SK-N-MC (cell line): ENCODE results near the gene GCNT4.

Experiments used
- EZH2 ChIP-seq: fragments of 200-600 bp; sonication (generic); IDR thresholded peaks from one replicate; pipeline ENCODE4 v1.6.1; 2017; ENCODE audit warnings: antibody characterized with exemption
- FOXP2 ChIP-seq: optimal IDR thresholded peaks from 2 replicates; pipeline ENCODE3; 2011; ENCODE audit warnings: mild to moderate bottlenecking, moderate library complexity; ENCODE audit not compliant: insufficient read depth; ENCODE audit errors: extremely low read length, control extremely low read depth
- POLR2AphosphoS5 ChIP-seq: IDR thresholded peaks from 2 replicates; pipeline ENCODE4 v1.6.1; 2012; ENCODE audit warnings: mild to moderate bottlenecking, low read depth, low read length, borderline replicate concordance

DNA sequence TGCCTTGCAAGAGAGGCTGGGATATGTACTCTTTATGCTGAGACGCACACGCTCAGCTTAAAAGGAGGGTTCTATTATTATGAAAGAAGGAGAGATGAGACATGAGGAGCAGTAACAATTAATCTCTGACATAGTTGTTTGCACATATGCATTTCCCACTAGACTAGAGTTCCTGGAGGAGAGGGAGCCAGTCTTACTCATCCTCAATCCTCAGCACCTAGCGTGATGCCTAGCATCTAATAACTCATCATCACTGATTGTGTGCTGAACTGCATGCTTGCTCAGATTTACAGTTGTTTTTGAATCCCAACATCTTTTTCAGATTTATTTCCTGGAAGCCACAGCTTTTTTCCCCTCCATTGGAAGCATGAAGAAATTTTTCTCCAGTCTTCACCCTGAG lies 35.5 kb downstream of the GCNT4 start:
- TF ChIP-seq POLR2AphosphoS5 (no peak), EZH2 (no peak), FOXP2 (no peak)
